Activated naive CD4-positive, alpha-beta T cell treated with anti-CD3 and anti-CD28 coated beads, Interleukin-2, amount 50 U/mL, for 72 hours (primary cell): ENCODE results near the gene SMURF1. TPM values are rescaled to one million over a fixed set of nuclear protein-coding genes. Genes with fewer than 3 reads are reported as not detected.

Experiments
- ATAC-seq, 2 donors: fragments of 150-1000 bp; cut with Tn5 transposase; 2 replicates each; pipeline ENCODE4 v1.10.0; 2021; ENCODE audit warnings: mild to moderate bottlenecking in 2 of 2, moderate library complexity in 2 of 2
- DNase-seq, 2 donors: peaks; one replicate each; pipeline ENCODE4 v3.0.0; 2021 to 2022; ENCODE audit warnings: low spot score in 2 of 2
- H3K27ac Mint-ChIP-seq, 2 donors: one replicate each; pipeline ENCODE4 v1.8.0; 2022; ENCODE audit warnings: mild to moderate bottlenecking in 2 of 2, mixed read lengths in 2 of 2
- H3K36me3 Mint-ChIP-seq, 2 donors: one replicate each; pipeline ENCODE4 v1.8.0; 2022; ENCODE audit warnings: mixed read lengths in 2 of 2
- H3K9me3 Mint-ChIP-seq, 2 donors: one replicate each; pipeline ENCODE4 v1.8.0; 2022; ENCODE audit warnings: mixed read lengths in 2 of 2
- total RNA-seq, 2 donors: library from RNA; stranded (reverse); gene quantifications; one replicate each; pipeline ENCODE4 v1.2.3, GENCODE V29; 2022

SMURF1 gene
- total RNA-seq, 2 donors from 2014 or later, result 13.5 to 19.6 TPM

GRCh38 chr7:99128076-99128950, 15.6 kb downstream of the SMURF1 start:
- DNase-seq, result no peak
- no peak for ATAC-seq
- Mint-ChIP-seq H3K27ac (no peak overlapping the region), H3K36me3 (no peaks in the 10 kb centered on the region), H3K9me3 (peaks cover 0 to 6% of the 10 kb centered on the region in 2 donors)

GRCh38 chr7:99127636-99128035, 16.3 kb downstream of the SMURF1 start:
- DNase-seq (no peak), ATAC-seq (no peak)

GRCh38 chr7:99126921-99127553, 16.9 kb downstream of the SMURF1 start:
- H3K36me3 Mint-ChIP-seq, result no peaks in the 10 kb centered on the region
- H3K27ac Mint-ChIP-seq, result no peak overlapping the region
- DNase-seq (no peak), ATAC-seq (no peak)
- peaks cover 0 to 6% of the 10 kb centered on the region in 2 donors for H3K9me3 Mint-ChIP-seq

More at GRCh38 chr7:99127636-99128035, 16.3 kb downstream of the SMURF1 start:
- peaks cover 0 to 6% of the 10 kb centered on the region in 2 donors for H3K9me3 Mint-ChIP-seq
- H3K27ac Mint-ChIP-seq, result no peak overlapping the region
- H3K36me3 Mint-ChIP-seq, result no peaks in the 10 kb centered on the region

GRCh38 chr7:99125505-99125865, 18.4 kb downstream of the SMURF1 start:
- Mint-ChIP-seq H3K27ac (no peak overlapping the region), H3K9me3 (peaks cover 0 to 6% of the 10 kb centered on the region in 2 donors), H3K36me3 (peaks cover 5 to 12% of the 10 kb centered on the region in 2 donors)
- DNase-seq (no peak), ATAC-seq (no peak)

DNA sequence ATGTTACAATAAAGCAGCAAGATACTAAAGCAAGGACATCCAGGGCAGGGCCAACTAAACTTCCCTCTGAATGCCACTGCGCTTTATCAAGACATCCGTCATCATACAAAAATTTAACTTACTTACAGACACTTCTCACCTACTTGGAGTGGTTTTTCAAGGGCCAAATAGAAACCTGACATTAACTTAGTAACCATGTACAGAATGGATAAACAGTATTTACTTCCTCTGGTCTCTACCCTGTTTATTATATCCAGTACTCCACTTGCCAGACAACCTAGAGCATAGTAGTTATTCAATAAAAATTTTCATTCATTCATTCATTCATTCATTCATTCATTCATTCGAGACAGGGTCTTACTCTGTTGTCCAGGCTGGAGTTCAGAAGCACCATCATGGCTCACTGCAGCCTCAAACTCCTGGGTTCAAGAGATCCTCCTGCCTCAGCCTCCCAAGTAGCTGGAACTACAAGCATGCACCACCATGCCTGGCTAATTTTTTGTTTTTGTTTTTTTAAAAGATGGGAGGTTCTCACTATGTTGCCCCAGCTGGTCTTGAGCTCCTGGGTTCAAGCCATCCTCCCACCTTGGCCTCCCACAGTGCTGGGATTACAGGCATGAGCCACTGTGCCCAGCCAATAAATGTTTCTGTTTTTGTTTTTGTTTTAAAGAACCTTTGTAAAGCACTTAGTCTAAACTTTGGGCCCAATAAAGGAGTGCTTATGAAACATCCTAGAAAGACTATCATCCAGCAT, 19.0 kb downstream of the SMURF1 start:
- Mint-ChIP-seq H3K27ac (no peak overlapping the region), H3K9me3 (peaks cover 0 to 11% of the 10 kb centered on the region in 2 donors), H3K36me3 (peaks cover 5 to 18% of the 10 kb centered on the region in 2 donors)
- ATAC-seq (no peak), DNase-seq (no peak)

- DNase-seq, result no peak
- H3K36me3 Mint-ChIP-seq, result peaks cover 5 to 25% of the 10 kb centered on the region in 2 donors
- no peak for ATAC-seq
Measured at GRCh38 chr7:99124236-99124635, 19.7 kb downstream of the SMURF1 start.

GRCh38 chr7:99123571-99124033, 20.3 kb downstream of the SMURF1 start:
- DNase-seq (no peak), ATAC-seq (no peak)
- Mint-ChIP-seq H3K27ac (no peak overlapping the region), H3K36me3 (peaks cover 5 to 28% of the 10 kb centered on the region in 2 donors), H3K9me3 (peaks cover 0 to 14% of the 10 kb centered on the region in 2 donors)

More at GRCh38 chr7:99124236-99124635, 19.7 kb downstream of the SMURF1 start:
- peaks cover 0 to 14% of the 10 kb centered on the region in 2 donors for H3K9me3 Mint-ChIP-seq
- H3K27ac Mint-ChIP-seq, result no peak overlapping the region

GRCh38 chr7:99122762-99123161, 21.1 kb downstream of the SMURF1 start:
- DNase-seq (no peak), ATAC-seq (no peak)
- H3K9me3 Mint-ChIP-seq, result peaks cover 0 to 14% of the 10 kb centered on the region in 2 donors
- peaks cover 5 to 28% of the 10 kb centered on the region in 2 donors for H3K36me3 Mint-ChIP-seq
- H3K27ac Mint-ChIP-seq, result no peak overlapping the region

DNA sequence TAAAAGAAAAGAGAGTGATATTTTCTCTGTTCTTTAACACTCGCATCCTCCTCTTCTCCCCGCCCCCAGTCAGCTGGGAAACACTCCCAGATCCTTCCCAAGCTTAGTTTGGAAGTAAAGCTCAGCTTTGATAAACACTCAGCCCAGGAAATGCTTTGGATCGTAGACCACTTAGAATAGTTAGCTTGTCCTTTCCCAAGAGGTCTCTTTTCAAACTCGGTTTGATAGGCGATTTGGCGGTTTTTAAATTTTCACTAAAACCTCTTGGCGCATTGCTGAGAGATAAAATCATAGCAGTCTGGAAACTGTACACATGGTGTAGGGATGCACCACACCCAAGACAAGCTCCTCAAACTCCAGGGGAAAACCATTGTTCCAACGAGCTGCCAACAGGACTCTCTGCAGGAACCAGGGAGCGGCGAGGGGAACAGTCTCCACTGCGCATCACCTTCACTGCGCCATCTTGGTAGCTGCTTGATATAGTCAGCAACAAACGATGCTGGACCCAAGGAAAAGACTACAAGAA, 22.3 kb downstream of the SMURF1 start:
- peaks cover 0 to 14% of the 10 kb centered on the region in 2 donors for H3K9me3 Mint-ChIP-seq
- peaks cover 5 to 33% of the 10 kb centered on the region in 2 donors for H3K36me3 Mint-ChIP-seq

DNA sequence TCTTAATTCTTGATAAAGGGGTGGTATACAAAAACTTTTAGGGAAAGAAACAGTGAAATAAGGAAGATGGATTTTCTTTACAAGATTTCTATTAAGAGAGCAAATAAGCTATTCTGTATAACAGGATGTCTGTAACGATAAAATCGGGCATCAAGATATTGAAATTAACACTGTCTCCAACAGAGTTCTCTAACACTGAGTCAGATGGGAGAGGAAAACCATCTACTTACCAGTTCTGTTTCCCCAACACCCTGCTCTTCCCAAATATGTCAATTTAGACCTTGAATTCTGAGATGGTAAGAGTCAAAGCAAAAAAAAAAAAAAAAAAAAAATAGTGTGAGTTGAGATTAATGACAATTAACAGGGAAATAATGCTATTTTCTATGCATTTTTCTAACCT, 23.0 kb downstream of the SMURF1 start:
- DNase-seq (no peak), ATAC-seq (no peak)
- Mint-ChIP-seq H3K27ac (no peak overlapping the region), H3K9me3 (peaks cover 0 to 14% of the 10 kb centered on the region in 2 donors), H3K36me3 (peaks cover 5 to 39% of the 10 kb centered on the region in 2 donors)

More for the DNA sequence above, 22.3 kb downstream of the SMURF1 start:
- DNase-seq (no peak), ATAC-seq (no peak)
- no peak overlapping the region for H3K27ac Mint-ChIP-seq

DNA sequence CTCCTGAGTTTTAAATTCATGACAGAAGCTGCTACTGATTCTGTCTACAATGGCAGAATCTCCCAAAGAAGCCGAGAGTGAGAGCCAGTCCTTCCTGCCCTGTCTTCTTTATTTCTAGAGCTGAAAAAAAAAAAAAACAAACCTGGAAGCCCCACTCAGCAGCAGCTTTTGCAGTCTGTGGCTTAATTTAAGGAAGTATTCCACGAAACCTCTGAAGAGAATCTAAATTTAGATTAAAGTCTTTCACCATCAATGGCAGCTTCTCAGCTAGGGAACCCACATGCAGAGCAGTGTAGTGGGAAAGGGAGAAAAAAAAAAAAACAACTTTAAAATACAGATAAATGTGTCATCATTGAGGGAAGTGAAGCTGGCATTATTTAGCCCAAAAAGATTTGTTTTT, 23.4 kb downstream of the SMURF1 start:
- Mint-ChIP-seq H3K36me3 (peaks cover 5 to 40% of the 10 kb centered on the region in 2 donors), H3K27ac (no peak overlapping the region), H3K9me3 (peaks cover 0 to 14% of the 10 kb centered on the region in 2 donors)
- DNase-seq (no peak), ATAC-seq (no peak)

GRCh38 chr7:99118077-99118476, 25.8 kb downstream of the SMURF1 start:
- ATAC-seq (no peak), DNase-seq (no peak)
- H3K36me3 Mint-ChIP-seq, result peaks cover 12 to 53% of the 10 kb centered on the region in 2 donors
- peaks cover 4 to 27% of the 10 kb centered on the region in 2 donors for H3K9me3 Mint-ChIP-seq
- no peak overlapping the region for H3K27ac Mint-ChIP-seq

DNA sequence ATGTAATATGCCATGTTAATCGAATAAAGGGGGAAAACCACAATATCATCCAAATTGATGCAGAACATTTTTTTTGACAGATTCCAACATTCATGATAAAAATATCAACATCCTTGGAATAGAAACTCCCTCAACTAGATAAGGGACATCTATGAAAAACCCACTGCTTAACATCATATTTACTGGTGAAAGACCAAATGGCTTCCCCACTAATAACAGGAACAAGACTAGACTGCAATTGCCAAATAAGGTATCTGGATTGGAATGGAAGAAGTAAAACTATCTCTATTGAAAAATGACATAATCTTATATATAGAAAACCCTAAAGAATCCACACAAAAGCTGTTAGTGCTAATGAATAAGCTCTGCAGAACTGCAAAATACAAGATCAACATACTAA, 27.8 kb downstream of the SMURF1 start:
- ATAC-seq (no peak), DNase-seq (no peak)
- peaks cover 7 to 52% of the 10 kb centered on the region in 2 donors for H3K36me3 Mint-ChIP-seq
- H3K27ac Mint-ChIP-seq, result no peak overlapping the region
- H3K9me3 Mint-ChIP-seq, result peaks cover 4 to 25% of the 10 kb centered on the region in 2 donors

DNA sequence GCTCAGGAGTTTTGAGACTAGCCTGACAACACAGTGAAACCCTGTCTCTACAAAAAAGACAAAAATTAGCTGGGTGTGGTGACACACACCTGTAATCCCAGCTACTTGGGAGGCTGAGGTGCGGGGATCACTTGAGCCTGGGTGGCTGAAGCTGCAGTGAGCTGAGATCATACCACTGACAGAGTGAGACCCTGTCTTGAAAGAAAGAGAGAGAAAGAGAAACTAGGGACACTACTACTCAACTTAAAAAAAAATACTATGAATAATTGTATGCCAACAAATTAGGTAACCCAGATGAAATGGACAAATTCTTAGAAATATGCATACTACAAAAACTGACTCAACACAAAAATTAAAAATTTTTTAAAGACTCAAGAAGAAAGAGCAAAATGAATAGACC, 28.5 kb downstream of the SMURF1 start:
- peaks cover 7 to 44% of the 10 kb centered on the region in 2 donors for H3K36me3 Mint-ChIP-seq
- H3K27ac Mint-ChIP-seq, result no peak overlapping the region
- DNase-seq (no peak), ATAC-seq (peak in 1 of 2 donors; percentile 61)
- peaks cover 4 to 23% of the 10 kb centered on the region in 2 donors for H3K9me3 Mint-ChIP-seq

- Mint-ChIP-seq H3K27ac (no peak overlapping the region), H3K36me3 (peaks cover 7 to 29% of the 10 kb centered on the region in 2 donors), H3K9me3 (peaks cover 4 to 16% of the 10 kb centered on the region in 2 donors)
- no peak for ATAC-seq
- no peak for DNase-seq
Measured at GRCh38 chr7:99112979-99113378, 30.9 kb downstream of the SMURF1 start.

GRCh38 chr7:99112097-99112496, 31.8 kb downstream of the SMURF1 start:
- DNase-seq (no peak), ATAC-seq (no peak)
- peaks cover 4 to 16% of the 10 kb centered on the region in 2 donors for H3K9me3 Mint-ChIP-seq
- H3K36me3 Mint-ChIP-seq, result peaks cover 7 to 29% of the 10 kb centered on the region in 2 donors
- peak overlapping the region in 1 of 2 donors; percentile 59 for H3K27ac Mint-ChIP-seq
